ENCODE results near the gene OR1I1. TPM values are rescaled to one million over a fixed set of nuclear protein-coding genes. Genes with fewer than 3 reads are reported as not detected.
A peak's percentile ranks its signal among the peaks of the same experiment; 100 is the strongest.
"Not testable (repeated sequence)": the region's sequence is repeated elsewhere in the genome, so short reads cannot be mapped to it uniquely, and the experiment has no call there.

OR1I1 gene
- total and polyA plus RNA-seq, 8 donors: not detected

GRCh38 chr19:15096223-15096622 is 14.2 kb downstream of the OR1I1 start:
- FAIRE-seq: no peak
- intact Hi-C loops (cut with DNase I): no loop called here

DNA sequence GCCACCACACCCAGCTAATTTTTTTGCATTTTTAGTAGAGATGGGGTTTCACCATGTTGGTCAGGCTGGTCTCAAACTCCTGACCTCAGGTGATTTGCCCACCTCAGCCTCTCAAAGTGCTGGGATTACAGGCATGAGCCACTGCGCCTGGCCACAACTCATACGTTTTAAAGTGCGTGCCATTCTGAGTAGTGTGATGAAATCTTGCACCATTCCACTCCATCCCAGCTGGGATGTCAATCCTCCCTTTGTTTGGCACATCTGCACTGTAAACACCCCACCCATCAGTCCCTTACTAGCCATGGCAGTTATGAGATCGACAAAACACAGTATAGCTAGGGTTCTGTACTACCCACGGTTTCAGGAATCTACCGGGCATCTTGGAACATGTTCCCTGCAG is 16.0 kb downstream of the OR1I1 start:
- FAIRE-seq: not testable (repeated sequence)

More at GRCh38 chr19:15096223-15096622, 14.2 kb downstream of the OR1I1 start:
- no peaks in the 10 kb centered on the region for H3K9me3 ChIP-seq
- 78 to 86% methylated on average over 3 of the region's 3 CpGs for WGBS, 2 donors
- H3K27me3 ChIP-seq: no peaks in the 10 kb centered on the region
- H3K4me3 ChIP-seq: no peak overlapping the region
- H3K4me1 ChIP-seq: peaks cover 0 to 2% (median 0%) of the 10 kb centered on the region in 3 donors
- TF ChIP-seq, protein P1, sequence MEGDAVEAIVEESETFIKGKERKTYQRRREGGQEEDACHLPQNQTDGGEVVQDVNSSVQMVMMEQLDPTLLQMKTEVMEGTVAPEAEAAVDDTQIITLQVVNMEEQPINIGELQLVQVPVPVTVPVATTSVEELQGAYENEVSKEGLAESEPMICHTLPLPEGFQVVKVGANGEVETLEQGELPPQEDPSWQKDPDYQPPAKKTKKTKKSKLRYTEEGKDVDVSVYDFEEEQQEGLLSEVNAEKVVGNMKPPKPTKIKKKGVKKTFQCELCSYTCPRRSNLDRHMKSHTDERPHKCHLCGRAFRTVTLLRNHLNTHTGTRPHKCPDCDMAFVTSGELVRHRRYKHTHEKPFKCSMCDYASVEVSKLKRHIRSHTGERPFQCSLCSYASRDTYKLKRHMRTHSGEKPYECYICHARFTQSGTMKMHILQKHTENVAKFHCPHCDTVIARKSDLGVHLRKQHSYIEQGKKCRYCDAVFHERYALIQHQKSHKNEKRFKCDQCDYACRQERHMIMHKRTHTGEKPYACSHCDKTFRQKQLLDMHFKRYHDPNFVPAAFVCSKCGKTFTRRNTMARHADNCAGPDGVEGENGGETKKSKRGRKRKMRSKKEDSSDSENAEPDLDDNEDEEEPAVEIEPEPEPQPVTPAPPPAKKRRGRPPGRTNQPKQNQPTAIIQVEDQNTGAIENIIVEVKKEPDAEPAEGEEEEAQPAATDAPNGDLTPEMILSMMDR (IDR thresholded peaks at IDR 0.05): no peak
- no peak overlapping the region for H3K27ac ChIP-seq
- no peak for DNase-seq
- no peaks in the 10 kb centered on the region for H3K36me3 ChIP-seq
- no peak for ATAC-seq

GRCh38 chr19:15098460-15098859 is 16.4 kb downstream of the OR1I1 start:
- Histone ChIP-seq H3K27ac (no peak overlapping the region), H3K27me3 (no peaks in the 10 kb centered on the region), H3K4me3 (no peak overlapping the region), H3K36me3 (no peaks in the 10 kb centered on the region), H3K9me3 (no peaks in the 10 kb centered on the region), H3K4me1 (no peaks in the 10 kb centered on the region)
- intact Hi-C loops (cut with DNase I): no loop called here
- WGBS, 2 donors: 74 to 80% methylated on average over 10 of the region's 10 CpGs
- no peak for DNase-seq
- TF ChIP-seq, protein P1 (IDR thresholded peaks at IDR 0.05): no peak
- no peak for FAIRE-seq
- no peak for ATAC-seq

More for the DNA sequence above, 16.0 kb downstream of the OR1I1 start:
- ATAC-seq; DNase-seq; H3K27me3 ChIP-seq; H3K4me3 ChIP-seq; H3K27ac ChIP-seq; H3K4me1 ChIP-seq; H3K36me3 ChIP-seq; intact Hi-C loops (cut with DNase I); H3K9me3 ChIP-seq: not testable (repeated sequence)
- 84 to 91% methylated on average over 6 of the region's 6 CpGs for WGBS, 2 donors

DNA sequence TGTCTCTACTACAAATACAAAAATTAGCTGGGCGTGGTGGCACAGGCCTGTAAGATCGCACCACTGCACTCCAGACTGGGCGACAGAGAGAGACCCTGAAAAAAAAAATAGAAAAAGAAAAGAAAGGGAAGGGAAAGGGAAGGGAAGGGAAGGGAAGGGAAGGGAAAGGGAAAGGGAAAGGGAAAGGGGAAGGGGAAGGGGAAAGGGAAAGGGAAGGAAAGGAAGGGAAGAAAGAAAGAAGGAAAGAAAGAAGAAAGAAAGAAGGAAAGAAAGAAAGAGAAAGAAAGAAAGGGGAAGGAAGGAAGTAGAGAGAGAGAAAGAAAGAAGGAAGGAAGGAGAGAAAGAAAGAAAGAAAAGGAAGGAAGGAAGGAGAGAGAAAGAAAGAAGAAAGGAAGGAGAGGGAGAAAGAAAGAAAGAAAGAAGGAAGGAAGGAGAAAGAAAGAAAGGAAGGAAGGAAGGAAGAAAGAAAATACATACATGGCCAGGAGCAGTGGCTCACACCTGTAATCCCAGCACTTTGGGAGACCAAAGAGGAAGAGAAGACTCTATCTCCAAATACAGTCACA is 17.1 kb downstream of the OR1I1 start:
- ATAC-seq (no peak), FAIRE-seq (no peak), DNase-seq (no peak)
- no peaks in the 10 kb centered on the region for H3K4me1 ChIP-seq
- no peak overlapping the region for H3K27ac ChIP-seq
- intact Hi-C loops (cut with DNase I): no loop called here
- no peaks in the 10 kb centered on the region for H3K9me3 ChIP-seq
- 91 to 95% methylated on average over 3 of the region's 3 CpGs for WGBS, 2 donors
- no peak overlapping the region for H3K4me3 ChIP-seq
- TF ChIP-seq, protein P1 (IDR thresholded peaks at IDR 0.05): no peak
- no peaks in the 10 kb centered on the region for H3K36me3 ChIP-seq
- H3K27me3 ChIP-seq: no peaks in the 10 kb centered on the region

GRCh38 chr19:15101479-15102082 is 19.6 kb downstream of the OR1I1 start:
- 51 to 54% methylated on average over 3 of the region's 3 CpGs for WGBS, 2 donors
- no peak for DNase-seq
- intact Hi-C loops (cut with DNase I): no loop called here
- Histone ChIP-seq H3K27ac (no peak overlapping the region), H3K4me3 (no peak overlapping the region), H3K36me3 (no peaks in the 10 kb centered on the region), H3K27me3 (no peaks in the 10 kb centered on the region), H3K9me3 (no peaks in the 10 kb centered on the region), H3K4me1 (no peaks in the 10 kb centered on the region)
- peak in 3 of 4 donors; percentile 52 to 73 (median 56) for ATAC-seq
- TF ChIP-seq, protein P1 (IDR thresholded peaks at IDR 0.05): peak; percentile 22 to 42 (median 29)
- no peak for FAIRE-seq
